NCI-H2196 treated with DMSO at 0.1 percent for 48 hours (cell line): ENCODE results near the gene RAB11FIP5.
"Not testable (repeated sequence)": the region's sequence is repeated elsewhere in the genome, so short reads cannot be mapped to it uniquely, and the experiment has no call there.

Experiments
- DNase-seq: peaks from one replicate; lab custom pipeline; 2025; ENCODE audit not compliant: unreplicated experiment; lab: John Stamatoyannopoulos, UW

The RAB11FIP5 gene

DNA sequence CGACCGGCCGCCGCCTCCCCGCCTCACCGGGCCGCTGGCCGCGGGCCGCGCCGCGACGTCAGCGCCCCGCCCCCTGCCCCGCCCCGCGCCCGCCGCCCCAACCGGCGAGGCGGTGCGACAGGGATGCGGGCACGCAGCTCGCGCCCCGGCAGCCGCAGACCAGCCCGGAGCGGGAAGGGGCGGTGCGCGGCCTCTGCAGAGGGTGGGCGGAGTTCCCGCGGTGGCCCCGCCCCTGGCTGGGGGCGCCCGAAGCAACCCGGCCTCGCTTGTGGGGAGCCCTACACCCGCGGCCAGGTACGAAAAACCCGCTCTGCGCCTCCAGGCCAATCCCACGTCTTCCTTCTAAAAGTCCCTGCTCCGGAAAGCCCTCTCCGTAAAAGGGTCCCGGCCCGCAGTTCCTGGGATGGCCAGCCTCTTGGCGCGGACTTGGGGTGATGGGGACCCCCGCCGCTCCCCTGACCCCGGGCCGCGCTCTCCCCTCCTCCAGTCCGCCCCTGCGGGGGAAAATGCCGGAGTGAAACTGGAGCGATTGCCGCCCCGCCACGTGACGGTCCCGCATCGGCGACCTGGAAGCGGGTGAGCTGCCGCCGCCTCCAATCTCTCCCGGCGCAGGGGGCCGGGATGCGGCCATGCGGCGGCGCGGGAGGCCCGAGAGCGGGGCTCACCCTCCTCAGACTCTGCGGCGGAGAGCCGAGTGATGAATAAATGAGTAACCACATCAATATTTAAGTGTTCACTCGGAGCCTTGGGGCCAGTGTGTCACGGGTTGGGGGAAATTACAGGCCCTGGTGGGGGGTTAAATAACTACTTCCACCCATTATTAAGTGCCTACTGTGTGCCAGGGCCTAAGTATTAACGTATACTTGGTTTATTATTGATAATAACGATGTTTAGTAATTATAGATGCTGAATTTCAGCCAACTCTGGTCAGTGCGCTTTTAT is at the start of gene RAB11FIP5:
RAB11FIP5 (minus strand) TSS at position 36 of the 942 bp plus-strand sequence. CDS start 171 bp downstream, outside the sequence.
- DNase-seq, result peak; percentile 24

DNA sequence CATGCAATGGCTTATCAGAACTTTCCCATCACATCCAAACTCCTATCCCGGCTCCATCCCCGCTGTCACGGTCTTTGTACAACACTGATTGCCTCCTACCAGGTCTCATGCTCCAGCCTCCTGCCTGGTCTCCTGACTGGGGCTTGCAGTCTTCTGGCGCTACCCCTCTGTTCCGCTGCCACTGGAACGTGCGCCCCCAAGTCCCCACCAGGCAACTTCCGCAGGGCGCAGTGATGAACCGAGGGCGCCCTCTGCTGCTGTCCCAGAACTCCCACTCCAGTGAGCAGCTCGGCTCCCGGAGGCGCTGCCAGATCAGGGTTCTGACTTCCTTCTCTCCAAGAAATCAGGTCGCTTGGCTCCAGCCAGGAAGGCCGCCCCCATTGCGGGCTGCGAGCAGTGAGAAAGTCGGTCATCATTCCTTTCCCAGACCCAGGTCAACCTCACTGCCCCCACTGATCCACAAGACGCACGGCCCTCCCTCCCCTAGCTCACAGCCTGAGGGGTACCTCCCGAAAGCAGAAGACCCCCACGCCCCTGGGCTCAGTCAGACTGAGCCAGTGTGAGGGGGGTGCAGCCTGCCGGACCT is 43.9 kb upstream of the RAB11FIP5 start:
- no peak for DNase-seq

DNA sequence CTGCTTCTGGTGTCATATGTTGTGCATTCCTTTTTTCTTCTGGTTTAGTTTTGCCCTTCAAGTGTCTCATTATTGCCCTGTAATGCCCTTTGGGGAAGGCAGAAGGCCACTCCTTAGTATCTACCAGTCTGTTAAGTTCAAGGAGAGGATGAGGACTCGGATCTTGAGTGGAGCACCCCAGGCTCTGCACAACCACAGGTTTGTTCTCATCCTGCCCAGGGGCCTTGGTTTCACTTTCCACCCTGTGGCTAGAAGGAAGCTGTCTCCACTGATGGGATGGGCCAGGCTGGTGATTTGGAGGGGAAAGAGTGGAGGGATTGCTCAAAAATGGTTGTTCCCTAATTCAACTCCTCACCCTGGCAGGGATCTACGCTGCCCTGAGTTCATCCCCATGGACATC is 30.2 kb upstream of the RAB11FIP5 start:
- no peak for DNase-seq

- DNase-seq, result no peak
These were observed 29.1 kb upstream of the RAB11FIP5 start for GRCh38 chr2:73141896-73142295.

GRCh38 chr2:73135236-73135635 is 22.5 kb upstream of the RAB11FIP5 start:
- no peak for DNase-seq

DNA sequence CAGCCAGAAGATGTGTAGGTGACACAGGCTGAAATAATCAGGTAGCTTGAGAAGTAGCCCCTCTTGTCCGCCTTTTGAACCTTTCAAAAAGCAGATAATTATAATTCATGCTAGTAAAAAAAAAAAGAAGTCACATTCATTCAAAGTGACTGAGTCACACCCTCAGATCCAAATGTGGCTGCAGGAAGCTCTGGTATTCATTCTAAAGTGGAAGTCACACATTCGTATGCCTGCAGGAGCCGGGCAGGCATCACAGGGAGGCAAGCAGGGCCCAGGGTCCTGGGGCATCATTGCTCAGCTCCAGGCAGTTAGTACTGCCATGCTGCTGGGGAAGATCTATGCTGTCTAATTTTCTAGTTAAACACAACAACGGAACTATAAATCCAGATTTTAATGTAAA is 21.7 kb upstream of the RAB11FIP5 start:
- DNase-seq, result no peak

- no peak for DNase-seq
These were observed 20.9 kb upstream of the RAB11FIP5 start for GRCh38 chr2:73133566-73134197.

- no peak for DNase-seq
These were observed 19.1 kb upstream of the RAB11FIP5 start for GRCh38 chr2:73131807-73132206.

DNA sequence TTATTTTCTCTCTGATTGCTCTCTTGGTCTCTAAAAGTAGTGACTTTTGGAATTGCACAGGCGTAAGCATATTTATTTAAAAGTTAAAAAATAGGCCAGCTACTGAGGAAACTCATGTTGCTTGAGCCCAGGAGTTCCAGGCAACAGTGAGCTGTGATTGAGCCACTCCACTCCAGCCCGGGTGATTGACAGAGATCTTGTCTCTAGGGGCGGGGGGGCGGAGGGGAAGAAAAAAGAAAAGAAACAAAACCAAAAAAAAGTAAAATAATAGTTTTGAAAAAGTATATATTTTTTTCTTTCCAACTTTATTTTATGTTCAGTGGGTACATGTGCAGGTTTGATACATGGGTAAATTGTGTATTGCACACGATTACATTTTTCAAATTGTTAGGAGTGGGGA is 18.0 kb upstream of the RAB11FIP5 start:
- DNase-seq, result no peak

DNA sequence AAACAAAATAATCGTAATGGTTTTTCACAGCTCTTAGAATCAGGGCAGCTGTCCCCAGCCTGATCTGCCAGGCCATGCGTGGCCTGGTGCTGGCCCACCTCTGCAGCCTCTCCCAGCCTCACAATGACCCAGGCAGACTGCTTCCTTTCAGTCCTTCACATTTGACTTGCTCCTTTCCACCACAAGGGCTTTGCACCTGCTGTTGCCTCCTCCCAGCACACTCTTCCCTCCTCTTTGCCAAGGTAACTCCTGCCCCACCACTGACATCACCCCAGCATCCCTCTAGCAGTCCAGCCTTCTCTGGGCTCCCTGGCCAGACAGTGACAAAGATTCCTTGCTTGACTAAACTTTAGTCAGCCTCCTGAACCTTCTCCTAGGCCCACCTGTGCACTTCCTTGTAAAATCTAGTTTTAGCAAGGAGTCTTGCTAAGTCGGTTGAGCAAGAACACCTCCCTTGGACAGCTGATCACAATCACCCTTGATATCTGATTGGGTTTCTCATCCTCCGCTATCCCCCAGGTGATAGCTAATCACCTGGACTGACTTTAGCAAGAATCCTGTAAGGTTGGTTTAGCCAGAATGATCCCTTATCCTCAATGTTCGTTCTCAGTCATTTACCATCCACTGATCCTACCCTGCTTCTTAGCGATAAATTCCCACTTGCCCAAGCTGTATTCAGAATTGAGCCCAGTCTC is 16.2 kb upstream of the RAB11FIP5 start:
- DNase-seq, result no peak

- no peak for DNase-seq
These were observed 9.8 kb upstream of the RAB11FIP5 start for GRCh38 chr2:73122536-73122935.

- not testable (repeated sequence) for DNase-seq
These were observed 7.0 kb upstream of the RAB11FIP5 start for GRCh38 chr2:73119611-73120239.

DNA sequence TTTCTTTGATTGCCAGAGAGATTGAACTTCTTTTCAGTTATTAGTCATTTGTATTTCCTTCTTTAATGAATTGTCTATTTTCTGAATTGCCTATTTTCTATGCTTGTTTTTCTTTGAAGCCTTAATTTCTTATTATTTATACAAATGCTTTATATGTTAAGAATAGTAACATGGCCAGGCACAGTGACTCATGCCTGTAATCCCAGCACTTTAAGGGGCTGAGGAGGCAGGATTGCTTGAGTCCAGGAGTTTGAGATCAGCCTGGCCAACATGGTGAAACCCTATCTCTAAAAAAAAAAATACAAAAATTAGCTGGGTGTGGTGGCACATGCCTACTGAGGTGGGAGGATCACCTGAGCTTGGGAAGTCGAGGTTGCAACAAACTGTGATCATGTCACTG is 4.7 kb upstream of the RAB11FIP5 start:
- no peak for DNase-seq

GRCh38 chr2:73116182-73116960 is 3.6 kb upstream of the RAB11FIP5 start:
- DNase-seq, result no peak

DNA sequence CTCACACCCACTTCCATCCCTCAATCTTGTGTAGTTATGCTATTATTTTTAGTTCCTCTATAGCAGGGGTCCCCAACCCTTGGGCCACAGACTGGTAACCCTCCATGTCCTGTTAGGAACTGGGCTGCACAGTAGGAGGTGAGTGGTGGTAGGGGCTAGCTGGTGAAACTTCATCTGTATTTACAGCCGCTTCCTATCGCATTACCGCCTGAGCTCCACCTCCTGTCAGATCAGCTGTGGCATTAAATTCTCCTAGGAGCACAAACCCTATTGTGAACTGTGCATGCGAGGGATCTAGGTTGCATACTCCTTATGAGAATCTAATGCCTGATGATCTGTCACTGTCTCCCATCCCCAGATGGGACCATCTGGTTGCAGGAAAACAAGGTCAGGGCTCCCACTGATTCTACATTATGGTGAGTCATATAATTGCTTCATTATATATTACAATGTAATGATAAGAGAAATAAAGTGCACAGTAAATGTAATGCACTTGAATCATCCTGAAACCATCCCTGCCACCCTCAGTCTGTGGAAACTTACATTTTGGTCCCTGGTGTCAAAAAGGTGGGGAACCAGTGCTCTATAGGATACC is 1.6 kb upstream of the RAB11FIP5 start:
- DNase-seq, result no peak

DNA sequence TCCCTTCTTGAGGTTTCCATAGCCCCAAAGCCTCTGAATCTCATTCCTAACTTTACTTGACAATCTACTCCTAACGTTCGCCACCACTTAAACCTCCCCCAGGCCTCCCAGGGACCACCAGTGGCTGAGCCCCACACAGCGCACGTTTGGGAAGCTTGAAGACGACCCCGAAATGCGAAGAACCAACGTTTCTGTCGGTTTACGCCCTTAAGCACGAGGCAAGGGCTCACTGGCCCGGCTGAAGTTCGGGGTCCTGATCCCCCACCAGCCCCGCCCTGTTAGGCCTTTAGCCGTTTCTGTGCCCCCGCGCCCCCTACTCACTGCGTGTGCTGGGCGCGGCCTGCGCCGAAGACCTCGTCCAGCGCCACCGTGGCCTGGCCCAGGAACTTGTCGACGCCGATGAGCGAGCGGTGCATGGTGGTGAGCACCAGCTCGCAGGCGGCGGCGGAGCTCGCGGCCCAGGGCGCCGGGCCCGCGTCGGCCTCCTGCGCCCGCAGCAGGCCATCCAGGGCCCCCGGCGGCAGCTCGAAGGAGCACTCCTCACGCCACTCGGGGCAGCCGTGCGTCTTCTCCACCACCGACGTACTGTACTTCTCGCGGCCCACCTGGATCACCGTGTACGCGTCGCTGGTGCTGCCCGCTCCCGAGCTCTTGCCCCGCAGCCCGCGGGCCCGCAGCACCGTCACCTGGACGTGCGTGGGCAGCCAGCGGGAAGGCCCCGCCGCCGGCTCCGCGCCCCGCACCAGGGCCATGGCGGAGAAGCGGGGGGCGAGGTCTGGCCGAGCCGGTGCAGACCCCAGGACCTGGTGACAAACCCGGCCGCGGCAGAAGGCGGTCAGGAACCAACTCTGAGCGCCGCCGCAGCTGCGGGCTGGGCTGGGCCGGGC is 479 bp downstream of the RAB11FIP5 start:
- no peak for DNase-seq

- no peak for DNase-seq
These were observed 1.4 kb downstream of the RAB11FIP5 start for GRCh38 chr2:73111073-73112025.
